ENCODE results near the gene BEND3. TPM values are rescaled to one million over a fixed set of nuclear protein-coding genes. Genes with fewer than 3 reads are reported as not detected.

The BEND3 gene
- polyA plus RNA-seq, 3 donors = 0.17 to 0.52 (median 0.24) TPM

- no peak overlapping the region for H3K27ac ChIP-seq (ENCODE audit: low read depth in 1 of 2, low read length in 2 of 2)
- peaks cover 2 to 7% (median 6%) of the 10 kb centered on the region in 3 donors for H3K27me3 Mint-ChIP-seq (ENCODE audit: low read depth in 3 of 3)
- H3K27me3 ChIP-seq (ENCODE audit: control insufficient read depth in 2 of 2, insufficient read depth in 2 of 2, low read length in 2 of 2) = no peaks in the 10 kb centered on the region
- H3K4me3 Mint-ChIP-seq = no peak overlapping the region
- no peak overlapping the region for H3K4me2 ChIP-seq (replicated peaks; ENCODE audit: extremely low read depth, low read length, poor library complexity, severe bottlenecking)
- no peak overlapping the region for H3K4me3 ChIP-seq (replicated peaks in 1 of 3; ENCODE audit: low read depth in 2 of 3, low read length in 3 of 3)
- H3K27ac Mint-ChIP-seq = no peak overlapping the region
- no peaks in the 10 kb centered on the region for H3K79me2 ChIP-seq (ENCODE audit: insufficient read depth, low read length)
- H3K9me3 ChIP-seq (replicated peaks in 1 of 2; ENCODE audit: control insufficient read depth in 1 of 2, insufficient read depth in 1 of 2, low read length in 2 of 2) = no peaks in the 10 kb centered on the region
- H3K4me1 ChIP-seq (ENCODE audit: control insufficient read depth in 1 of 2, insufficient read depth in 2 of 2, low read length in 2 of 2) = no peaks in the 10 kb centered on the region
- no peaks in the 10 kb centered on the region for H3K36me3 ChIP-seq (replicated peaks in 1 of 2; ENCODE audit: control insufficient read depth in 1 of 2, insufficient read depth in 2 of 2, low read length in 2 of 2)
- intact Hi-C loops (cut with micrococcal nuclease) = no loop called here
- H3K9ac ChIP-seq (ENCODE audit: insufficient read depth, low read length, poor library complexity, severe bottlenecking) = no peak overlapping the region
- no peaks in the 10 kb centered on the region for H3K4me1 Mint-ChIP-seq
- H2AFZ ChIP-seq (ENCODE audit: insufficient read depth, low read depth, low read length, poor library complexity, severe bottlenecking) = no peak overlapping the region
- no CpG with 5 or more reads among the region's 1 CpG for WGBS (ENCODE audit: insufficient coverage)
- no peaks in the 10 kb centered on the region for H3K9me3 Mint-ChIP-seq
- TF ChIP-seq, protein P1, sequence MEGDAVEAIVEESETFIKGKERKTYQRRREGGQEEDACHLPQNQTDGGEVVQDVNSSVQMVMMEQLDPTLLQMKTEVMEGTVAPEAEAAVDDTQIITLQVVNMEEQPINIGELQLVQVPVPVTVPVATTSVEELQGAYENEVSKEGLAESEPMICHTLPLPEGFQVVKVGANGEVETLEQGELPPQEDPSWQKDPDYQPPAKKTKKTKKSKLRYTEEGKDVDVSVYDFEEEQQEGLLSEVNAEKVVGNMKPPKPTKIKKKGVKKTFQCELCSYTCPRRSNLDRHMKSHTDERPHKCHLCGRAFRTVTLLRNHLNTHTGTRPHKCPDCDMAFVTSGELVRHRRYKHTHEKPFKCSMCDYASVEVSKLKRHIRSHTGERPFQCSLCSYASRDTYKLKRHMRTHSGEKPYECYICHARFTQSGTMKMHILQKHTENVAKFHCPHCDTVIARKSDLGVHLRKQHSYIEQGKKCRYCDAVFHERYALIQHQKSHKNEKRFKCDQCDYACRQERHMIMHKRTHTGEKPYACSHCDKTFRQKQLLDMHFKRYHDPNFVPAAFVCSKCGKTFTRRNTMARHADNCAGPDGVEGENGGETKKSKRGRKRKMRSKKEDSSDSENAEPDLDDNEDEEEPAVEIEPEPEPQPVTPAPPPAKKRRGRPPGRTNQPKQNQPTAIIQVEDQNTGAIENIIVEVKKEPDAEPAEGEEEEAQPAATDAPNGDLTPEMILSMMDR (IDR thresholded peaks at IDR 0.05) = no peak
- H4K20me1 ChIP-seq (ENCODE audit: insufficient read depth, low read length) = no peaks in the 10 kb centered on the region
- H3K36me3 Mint-ChIP-seq = no peaks in the 10 kb centered on the region
- no peak for DNase-seq
Measured at GRCh38 chr6:107128175-107128574, 12.9 kb upstream of the BEND3 start.

GRCh38 chr6:107125771-107126170, 10.5 kb upstream of the BEND3 start:
- H3K36me3 Mint-ChIP-seq = no peaks in the 10 kb centered on the region
- no peak for DNase-seq
- no peaks in the 10 kb centered on the region for H3K79me2 ChIP-seq (ENCODE audit: insufficient read depth, low read length)
- no peaks in the 10 kb centered on the region for H3K9me3 ChIP-seq (replicated peaks in 1 of 2; ENCODE audit: control insufficient read depth in 1 of 2, insufficient read depth in 1 of 2, low read length in 2 of 2)
- TF ChIP-seq, protein P1 (IDR thresholded peaks at IDR 0.05) = no peak
- no peak overlapping the region for H3K27ac Mint-ChIP-seq
- no peak overlapping the region for H3K9ac ChIP-seq (ENCODE audit: insufficient read depth, low read length, poor library complexity, severe bottlenecking)
- no peak overlapping the region for H3K4me2 ChIP-seq (replicated peaks; ENCODE audit: extremely low read depth, low read length, poor library complexity, severe bottlenecking)
- H3K27ac ChIP-seq (ENCODE audit: low read depth in 1 of 2, low read length in 2 of 2) = no peak overlapping the region
- no peaks in the 10 kb centered on the region for H3K4me1 ChIP-seq (ENCODE audit: control insufficient read depth in 1 of 2, insufficient read depth in 2 of 2, low read length in 2 of 2)
- H4K20me1 ChIP-seq (ENCODE audit: insufficient read depth, low read length) = no peaks in the 10 kb centered on the region
- H3K27me3 ChIP-seq (ENCODE audit: control insufficient read depth in 2 of 2, insufficient read depth in 2 of 2, low read length in 2 of 2) = no peaks in the 10 kb centered on the region
- no peaks in the 10 kb centered on the region for H3K36me3 ChIP-seq (replicated peaks in 1 of 2; ENCODE audit: control insufficient read depth in 1 of 2, insufficient read depth in 2 of 2, low read length in 2 of 2)
- peaks cover 2 to 7% (median 3%) of the 10 kb centered on the region in 3 donors for H3K27me3 Mint-ChIP-seq (ENCODE audit: low read depth in 3 of 3)
- H2AFZ ChIP-seq (ENCODE audit: insufficient read depth, low read depth, low read length, poor library complexity, severe bottlenecking) = no peak overlapping the region
- H3K4me3 Mint-ChIP-seq = no peak overlapping the region
- WGBS (ENCODE audit: insufficient coverage) = 100% methylated on average over 2 of the region's 5 CpGs
- H3K4me3 ChIP-seq (replicated peaks in 1 of 3; ENCODE audit: low read depth in 2 of 3, low read length in 3 of 3) = no peak overlapping the region
- intact Hi-C loops (cut with micrococcal nuclease) = no loop called here
- H3K9me3 Mint-ChIP-seq = no peaks in the 10 kb centered on the region
- H3K4me1 Mint-ChIP-seq = peaks cover 3% of the 10 kb centered on the region
